ENCODE data around the gene TIGD1.

TIGD1 gene

DNA sequence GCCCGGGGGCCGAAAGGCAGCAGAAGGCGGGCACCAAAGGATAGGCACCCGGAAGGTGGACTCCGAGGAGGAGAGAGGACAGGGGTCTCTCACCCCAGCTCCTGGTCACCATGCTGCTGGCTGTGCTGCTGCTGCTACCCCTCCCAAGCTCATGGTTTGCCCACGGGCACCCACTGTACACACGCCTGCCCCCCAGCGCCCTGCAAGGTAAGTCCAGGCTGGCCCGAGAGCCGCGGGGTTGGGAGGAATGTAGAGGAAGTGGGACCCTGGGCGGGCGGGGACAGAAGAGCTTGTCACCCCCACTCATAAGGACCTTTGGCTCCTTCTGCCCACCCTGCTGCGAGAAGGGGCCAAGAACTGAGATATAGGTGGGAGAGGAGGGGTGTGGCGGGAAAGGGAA is 29.9 kb downstream of the TIGD1 start:
- Histone ChIP-seq H3K27me3 (ENCODE audit: insufficient read depth, low read depth) (peaks cover 41% of the 10 kb centered on the region), H3K9ac (no peak overlapping the region), H4K20me1 (ENCODE audit: insufficient read depth) (no peaks in the 10 kb centered on the region), H3K79me2 (ENCODE audit: insufficient read depth, low read depth) (no peaks in the 10 kb centered on the region), H3K4me1 (ENCODE audit: low read depth, poor library complexity, severe bottlenecking) (no peaks in the 10 kb centered on the region), H2AFZ (ENCODE audit: low read depth) (no peak overlapping the region), H3K4me3 (IDR thresholded peaks at IDR 0.05; ENCODE audit: insufficient read depth, low read depth, low read length) (no peak overlapping the region), H3K27ac (no peak overlapping the region), H3K4me2 (no peak overlapping the region), H3K36me3 (ENCODE audit: insufficient read depth) (no peaks in the 10 kb centered on the region)
- TF ChIP-seq, protein P1, sequence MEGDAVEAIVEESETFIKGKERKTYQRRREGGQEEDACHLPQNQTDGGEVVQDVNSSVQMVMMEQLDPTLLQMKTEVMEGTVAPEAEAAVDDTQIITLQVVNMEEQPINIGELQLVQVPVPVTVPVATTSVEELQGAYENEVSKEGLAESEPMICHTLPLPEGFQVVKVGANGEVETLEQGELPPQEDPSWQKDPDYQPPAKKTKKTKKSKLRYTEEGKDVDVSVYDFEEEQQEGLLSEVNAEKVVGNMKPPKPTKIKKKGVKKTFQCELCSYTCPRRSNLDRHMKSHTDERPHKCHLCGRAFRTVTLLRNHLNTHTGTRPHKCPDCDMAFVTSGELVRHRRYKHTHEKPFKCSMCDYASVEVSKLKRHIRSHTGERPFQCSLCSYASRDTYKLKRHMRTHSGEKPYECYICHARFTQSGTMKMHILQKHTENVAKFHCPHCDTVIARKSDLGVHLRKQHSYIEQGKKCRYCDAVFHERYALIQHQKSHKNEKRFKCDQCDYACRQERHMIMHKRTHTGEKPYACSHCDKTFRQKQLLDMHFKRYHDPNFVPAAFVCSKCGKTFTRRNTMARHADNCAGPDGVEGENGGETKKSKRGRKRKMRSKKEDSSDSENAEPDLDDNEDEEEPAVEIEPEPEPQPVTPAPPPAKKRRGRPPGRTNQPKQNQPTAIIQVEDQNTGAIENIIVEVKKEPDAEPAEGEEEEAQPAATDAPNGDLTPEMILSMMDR (conservative IDR thresholded peaks at IDR 0.05; ENCODE audit: low read depth, low read length) = no peak

GRCh38 chr2:232519581-232520438 is 30.5 kb downstream of the TIGD1 start, which contains the start of gene PRSS56:
Gene PRSS56, plus strand, starts transcription at chr2:232520388. Its CDS starts 211 bp downstream, at chr2:232520599.
- TF ChIP-seq, protein P1 (conservative IDR thresholded peaks at IDR 0.05; ENCODE audit: low read depth, low read length) = no peak
- Histone ChIP-seq H4K20me1 (ENCODE audit: insufficient read depth) (no peaks in the 10 kb centered on the region), H3K27ac (no peak within 1 kb of the TSS), H3K4me3 (IDR thresholded peaks at IDR 0.05; ENCODE audit: insufficient read depth, low read depth, low read length) (no peak within 1 kb of the TSS), H3K9ac (no peak within 1 kb of the TSS), H3K36me3 (ENCODE audit: insufficient read depth) (no peaks in the 10 kb centered on the region), H2AFZ (ENCODE audit: low read depth) (no peak within 1 kb of the TSS), H3K79me2 (ENCODE audit: insufficient read depth, low read depth) (no peaks in the 10 kb centered on the region), H3K4me1 (ENCODE audit: low read depth, poor library complexity, severe bottlenecking) (no peaks in the 10 kb centered on the region), H3K4me2 (no peak within 1 kb of the TSS), H3K27me3 (ENCODE audit: insufficient read depth, low read depth) (peaks cover 41% of the 10 kb centered on the region)

DNA sequence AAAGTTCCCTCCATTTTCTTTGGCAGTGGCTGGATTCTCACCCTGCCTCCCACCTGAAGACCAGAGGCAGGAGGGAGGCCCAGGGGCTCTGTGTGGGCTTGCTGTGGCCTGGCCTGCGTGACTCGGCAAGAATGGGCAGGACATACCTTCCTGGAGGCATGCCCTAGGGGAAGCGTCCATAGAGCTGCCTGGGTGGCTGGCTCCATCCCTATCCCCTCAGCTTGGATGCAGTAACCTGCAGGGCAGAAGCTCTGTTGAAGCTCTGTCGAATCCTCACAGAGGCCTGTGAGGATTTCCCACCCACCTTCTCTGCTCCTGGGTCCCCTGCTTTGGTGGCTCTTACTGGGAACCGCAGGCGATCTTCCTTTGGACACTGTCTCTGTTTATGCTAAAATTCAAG is 31.5 kb downstream of the TIGD1 start:
- no peaks in the 10 kb centered on the region for H4K20me1 ChIP-seq (ENCODE audit: insufficient read depth)
- no peak overlapping the region for H3K27ac ChIP-seq
- no peak overlapping the region for H2AFZ ChIP-seq (ENCODE audit: low read depth)
- H3K36me3 ChIP-seq (ENCODE audit: insufficient read depth) = no peaks in the 10 kb centered on the region
- no peak overlapping the region for H3K4me3 ChIP-seq (IDR thresholded peaks at IDR 0.05; ENCODE audit: insufficient read depth, low read depth, low read length)
- H3K9ac ChIP-seq = no peak overlapping the region
- H3K27me3 ChIP-seq (ENCODE audit: insufficient read depth, low read depth) = peaks cover 32% of the 10 kb centered on the region
- no peaks in the 10 kb centered on the region for H3K4me1 ChIP-seq (ENCODE audit: low read depth, poor library complexity, severe bottlenecking)
- TF ChIP-seq, protein P1 (conservative IDR thresholded peaks at IDR 0.05; ENCODE audit: low read depth, low read length) = no peak
- no peaks in the 10 kb centered on the region for H3K79me2 ChIP-seq (ENCODE audit: insufficient read depth, low read depth)
- H3K4me2 ChIP-seq = no peak overlapping the region

GRCh38 chr2:232516551-232516950 is 33.8 kb downstream of the TIGD1 start:
- TF ChIP-seq, protein P1 (conservative IDR thresholded peaks at IDR 0.05; ENCODE audit: low read depth, low read length) = no peak
- Histone ChIP-seq H3K27me3 (ENCODE audit: insufficient read depth, low read depth) (peaks cover 19% of the 10 kb centered on the region; the same call in 1 of the 2 replicates), H3K4me1 (ENCODE audit: low read depth, poor library complexity, severe bottlenecking) (no peaks in the 10 kb centered on the region), H3K27ac (no peak overlapping the region), H3K9ac (no peak overlapping the region), H3K36me3 (ENCODE audit: insufficient read depth) (no peaks in the 10 kb centered on the region), H3K4me3 (IDR thresholded peaks at IDR 0.05; ENCODE audit: insufficient read depth, low read depth, low read length) (no peak overlapping the region), H2AFZ (ENCODE audit: low read depth) (no peak overlapping the region), H3K79me2 (ENCODE audit: insufficient read depth, low read depth) (no peaks in the 10 kb centered on the region), H3K4me2 (no peak overlapping the region), H4K20me1 (ENCODE audit: insufficient read depth) (no peaks in the 10 kb centered on the region)

All from KMS-11 (cell line).